Measurements from ENCODE around the gene BCDIN3D. TPM values are rescaled to one million over a fixed set of nuclear protein-coding genes. Genes with fewer than 3 reads are reported as not detected.

The BCDIN3D gene
- total RNA-seq, 1 donor from 2014 or later = 3.3 TPM

DNA sequence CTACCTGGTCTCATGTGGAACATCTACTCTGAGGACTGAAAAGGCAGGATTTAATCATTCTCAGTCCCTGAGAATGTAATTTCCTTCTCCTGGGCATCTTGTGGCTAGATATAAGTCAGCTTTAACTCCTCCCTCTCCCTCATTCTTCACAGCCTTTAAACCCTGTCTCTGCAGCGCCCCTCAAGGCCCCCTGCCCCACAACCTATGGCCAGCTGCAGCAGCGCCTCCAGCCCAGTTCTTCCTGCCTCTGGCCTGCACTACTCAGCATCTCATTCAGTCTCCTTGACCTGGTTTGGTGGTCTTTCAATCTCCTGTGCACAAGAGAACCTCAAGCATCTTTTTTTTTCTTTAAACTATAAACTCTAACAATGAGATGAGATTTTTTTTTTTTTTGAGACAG lies 44.0 kb downstream of the BCDIN3D start:
- Mint-ChIP-seq H3K27me3 (ENCODE audit: low read depth) (no peaks in the 10 kb centered on the region), H3K4me1 (ENCODE audit: low read depth) (no peaks in the 10 kb centered on the region), H3K36me3 (ENCODE audit: low read depth) (peaks cover 26% of the 10 kb centered on the region), H3K27ac (ENCODE audit: unreplicated experiment) (no peak overlapping the region), H3K4me3 (ENCODE audit: unreplicated experiment) (no peak overlapping the region), H3K9me3 (ENCODE audit: low read depth) (no peaks in the 10 kb centered on the region)
- DNase-seq (ENCODE audit: low spot score) = no peak
- TF ChIP-seq, protein P1, sequence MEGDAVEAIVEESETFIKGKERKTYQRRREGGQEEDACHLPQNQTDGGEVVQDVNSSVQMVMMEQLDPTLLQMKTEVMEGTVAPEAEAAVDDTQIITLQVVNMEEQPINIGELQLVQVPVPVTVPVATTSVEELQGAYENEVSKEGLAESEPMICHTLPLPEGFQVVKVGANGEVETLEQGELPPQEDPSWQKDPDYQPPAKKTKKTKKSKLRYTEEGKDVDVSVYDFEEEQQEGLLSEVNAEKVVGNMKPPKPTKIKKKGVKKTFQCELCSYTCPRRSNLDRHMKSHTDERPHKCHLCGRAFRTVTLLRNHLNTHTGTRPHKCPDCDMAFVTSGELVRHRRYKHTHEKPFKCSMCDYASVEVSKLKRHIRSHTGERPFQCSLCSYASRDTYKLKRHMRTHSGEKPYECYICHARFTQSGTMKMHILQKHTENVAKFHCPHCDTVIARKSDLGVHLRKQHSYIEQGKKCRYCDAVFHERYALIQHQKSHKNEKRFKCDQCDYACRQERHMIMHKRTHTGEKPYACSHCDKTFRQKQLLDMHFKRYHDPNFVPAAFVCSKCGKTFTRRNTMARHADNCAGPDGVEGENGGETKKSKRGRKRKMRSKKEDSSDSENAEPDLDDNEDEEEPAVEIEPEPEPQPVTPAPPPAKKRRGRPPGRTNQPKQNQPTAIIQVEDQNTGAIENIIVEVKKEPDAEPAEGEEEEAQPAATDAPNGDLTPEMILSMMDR (IDR thresholded peaks at IDR 0.05) = no peak

DNA sequence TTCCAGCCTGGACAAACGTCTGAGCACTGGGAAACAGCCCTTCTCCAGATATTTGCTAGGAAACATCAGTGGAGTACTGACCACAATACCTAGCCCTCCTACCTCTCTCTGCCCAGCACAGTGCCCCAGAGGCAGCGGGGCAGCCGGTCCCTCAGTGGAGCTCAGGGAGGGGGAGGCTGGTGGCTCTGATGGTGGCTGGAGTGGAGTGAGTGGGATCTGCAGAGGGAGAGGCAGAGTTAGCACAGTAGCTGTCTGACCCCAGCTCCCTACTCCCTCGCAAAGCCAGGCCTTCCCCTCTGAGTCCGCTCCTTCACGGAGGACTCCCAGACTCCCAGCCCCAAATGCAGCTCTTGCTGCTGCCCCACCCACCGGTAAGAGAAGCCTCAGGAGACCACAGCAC lies 44.7 kb downstream of the BCDIN3D start:
- TF ChIP-seq, protein P1 (IDR thresholded peaks at IDR 0.05) = no peak
- Mint-ChIP-seq H3K27me3 (ENCODE audit: low read depth) (no peaks in the 10 kb centered on the region), H3K4me1 (ENCODE audit: low read depth) (no peaks in the 10 kb centered on the region), H3K9me3 (ENCODE audit: low read depth) (no peaks in the 10 kb centered on the region), H3K4me3 (ENCODE audit: unreplicated experiment) (no peak overlapping the region), H3K27ac (ENCODE audit: unreplicated experiment) (no peak overlapping the region), H3K36me3 (ENCODE audit: low read depth) (peaks cover 26% of the 10 kb centered on the region)
- peak; percentile 79 for DNase-seq (ENCODE audit: low spot score)

DNA sequence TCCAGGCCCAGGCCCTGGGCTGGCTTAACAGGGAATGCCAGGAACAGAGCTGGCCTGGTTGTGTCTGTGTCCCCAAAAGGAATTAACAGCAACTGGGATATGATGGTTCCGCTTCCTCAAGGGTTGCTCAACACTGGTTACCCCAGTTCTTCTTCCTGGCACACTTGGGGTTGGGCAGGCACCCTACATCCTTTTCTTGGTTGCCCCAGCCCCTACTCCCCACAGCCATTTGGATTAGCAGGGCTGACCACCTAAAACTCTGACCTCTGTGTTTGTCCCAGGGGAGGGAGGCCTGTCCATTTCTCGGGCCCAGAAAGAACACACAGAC lies 45.5 kb downstream of the BCDIN3D start:
- TF ChIP-seq, protein P1 (IDR thresholded peaks at IDR 0.05) = no peak

DNA sequence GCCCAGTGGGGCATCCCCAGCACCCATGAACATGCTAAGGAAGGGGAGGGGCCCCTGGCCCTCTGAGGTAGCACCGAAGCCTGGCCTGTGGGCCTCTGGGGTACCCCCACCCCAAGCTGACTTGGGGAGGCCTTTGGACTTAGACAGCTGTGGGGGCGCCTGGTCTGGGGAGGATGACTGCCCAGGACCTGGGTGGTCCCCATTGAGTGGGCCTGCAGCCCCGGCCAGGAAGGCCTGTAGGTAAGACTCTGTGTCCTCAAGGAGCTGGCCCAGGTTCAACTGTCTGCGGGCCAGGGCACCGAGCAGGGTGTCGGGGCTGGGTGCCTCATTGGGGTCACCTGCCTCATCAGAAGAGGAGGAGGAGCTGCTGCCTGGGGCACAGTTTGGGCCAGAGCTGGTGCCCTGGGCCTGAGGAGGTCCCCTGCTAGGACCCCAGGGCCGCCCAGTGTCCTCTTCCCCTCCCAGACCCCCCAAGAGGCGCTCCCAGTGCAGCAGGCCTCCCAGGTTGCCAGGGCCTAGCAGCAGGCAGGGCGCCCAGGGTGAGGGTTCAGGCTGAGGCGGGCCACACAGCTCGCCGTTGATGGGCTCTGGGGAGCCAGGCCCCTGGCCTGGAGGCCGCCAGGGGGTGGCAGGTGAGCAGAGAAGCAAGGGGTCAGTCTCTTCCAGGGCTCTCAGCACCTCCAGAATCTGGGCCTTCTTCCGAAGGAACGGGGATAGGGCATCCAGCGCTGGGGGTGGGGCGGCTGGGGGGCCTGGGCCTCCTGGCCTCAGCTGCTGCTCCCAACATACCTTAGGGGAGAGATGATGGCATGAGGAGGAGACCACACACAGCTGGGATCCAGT lies 46.1 kb downstream of the BCDIN3D start:
- no peak overlapping the region for H3K4me3 Mint-ChIP-seq (ENCODE audit: unreplicated experiment)
- DNase-seq (ENCODE audit: low spot score) = peak; percentile 50
- peaks cover 24% of the 10 kb centered on the region for H3K36me3 Mint-ChIP-seq (ENCODE audit: low read depth)
- H3K4me1 Mint-ChIP-seq (ENCODE audit: low read depth) = no peaks in the 10 kb centered on the region
- H3K27ac Mint-ChIP-seq (ENCODE audit: unreplicated experiment) = no peak overlapping the region
- no peaks in the 10 kb centered on the region for H3K27me3 Mint-ChIP-seq (ENCODE audit: low read depth)
- TF ChIP-seq, protein P1 (IDR thresholded peaks at IDR 0.05) = no peak
- no peaks in the 10 kb centered on the region for H3K9me3 Mint-ChIP-seq (ENCODE audit: low read depth)

More for the DNA sequence above, 45.5 kb downstream of the BCDIN3D start:
- H3K27ac Mint-ChIP-seq (ENCODE audit: unreplicated experiment) = no peak overlapping the region
- peaks cover 24% of the 10 kb centered on the region for H3K36me3 Mint-ChIP-seq (ENCODE audit: low read depth)
- no peak overlapping the region for H3K4me3 Mint-ChIP-seq (ENCODE audit: unreplicated experiment)
- H3K27me3 Mint-ChIP-seq (ENCODE audit: low read depth) = no peaks in the 10 kb centered on the region
- no peak for DNase-seq (ENCODE audit: low spot score)
- no peaks in the 10 kb centered on the region for H3K4me1 Mint-ChIP-seq (ENCODE audit: low read depth)
- no peaks in the 10 kb centered on the region for H3K9me3 Mint-ChIP-seq (ENCODE audit: low read depth)

DNA sequence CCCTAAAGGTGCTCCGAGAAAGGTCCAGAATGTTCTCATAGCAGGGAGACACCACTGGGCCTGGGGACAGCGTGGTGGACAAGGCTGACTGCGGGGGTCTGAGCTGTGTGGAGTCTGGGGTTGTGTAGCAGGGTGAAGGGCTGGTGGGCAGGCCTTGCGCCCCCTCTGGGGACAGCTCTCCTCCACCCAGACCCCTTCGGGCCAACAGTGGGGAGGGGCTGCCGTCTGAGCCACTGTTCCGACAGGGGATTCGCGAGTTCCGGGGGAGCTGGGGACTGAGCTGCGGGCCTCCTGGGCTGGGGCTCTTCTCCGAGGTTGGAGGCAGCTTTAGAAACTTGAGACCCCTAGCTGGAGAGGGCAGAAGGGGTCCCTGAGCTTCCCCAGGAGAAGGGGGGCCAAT lies 46.8 kb downstream of the BCDIN3D start:
- H3K4me3 Mint-ChIP-seq (ENCODE audit: unreplicated experiment) = no peak overlapping the region
- TF ChIP-seq, protein P1 (IDR thresholded peaks at IDR 0.05) = no peak
- peak; percentile 87 for DNase-seq (ENCODE audit: low spot score)
- H3K9me3 Mint-ChIP-seq (ENCODE audit: low read depth) = no peaks in the 10 kb centered on the region
- H3K36me3 Mint-ChIP-seq (ENCODE audit: low read depth) = peaks cover 17% of the 10 kb centered on the region
- H3K4me1 Mint-ChIP-seq (ENCODE audit: low read depth) = no peaks in the 10 kb centered on the region
- no peaks in the 10 kb centered on the region for H3K27me3 Mint-ChIP-seq (ENCODE audit: low read depth)
- H3K27ac Mint-ChIP-seq (ENCODE audit: unreplicated experiment) = no peak overlapping the region

Data from chondrocyte (in vitro differentiated cells).